GM23338 (cell line): ENCODE results near the gene DSEL.

Source experiments
- CTCF ChIP-seq, 2 experiments: fragments of 200-600 bp in 1 of 2; sonication (generic) in 1 of 2; conservative IDR thresholded peaks; 2 replicates each; pipeline versions ENCODE4 v1.5.1 to v1.6.1; 2016 to 2017; ENCODE audit warnings: antibody characterized with exemption in 2 of 2, low read depth in 2 of 2, mild to moderate bottlenecking in 2 of 2, moderate library complexity in 1 of 2
- EZH2 ChIP-seq: fragments of 200-600 bp; sonication (generic); IDR thresholded peaks from one replicate; pipeline ENCODE4 v1.8.0; 2017; ENCODE audit warnings: antibody characterized with exemption, mild to moderate bottlenecking, low read depth; ENCODE audit not compliant: unreplicated experiment
- EZH2phosphoT487 ChIP-seq: fragments of 200-600 bp; sonication (generic); IDR thresholded peaks from one replicate; pipeline ENCODE4 v1.8.1; 2018; ENCODE audit warnings: antibody characterized with exemption; ENCODE audit not compliant: unreplicated experiment
- POLR2AphosphoS5 ChIP-seq: IDR thresholded peaks from 2 replicates; pipeline ENCODE4 v1.6.1; 2016; ENCODE audit warnings: antibody characterized with exemption, low read depth

- TF ChIP-seq CTCF (conservative IDR thresholded peaks at IDR 0.05; ENCODE audit: low read depth in 2 of 2) (no peak), POLR2AphosphoS5 (no peak), EZH2 (no peak), EZH2phosphoT487 (no peak)
Observed at GRCh38 chr18:67476585-67476984, 39.9 kb downstream of the DSEL start.
